ENCODE results near the gene MAP2K2.

MAP2K2 gene

DNA sequence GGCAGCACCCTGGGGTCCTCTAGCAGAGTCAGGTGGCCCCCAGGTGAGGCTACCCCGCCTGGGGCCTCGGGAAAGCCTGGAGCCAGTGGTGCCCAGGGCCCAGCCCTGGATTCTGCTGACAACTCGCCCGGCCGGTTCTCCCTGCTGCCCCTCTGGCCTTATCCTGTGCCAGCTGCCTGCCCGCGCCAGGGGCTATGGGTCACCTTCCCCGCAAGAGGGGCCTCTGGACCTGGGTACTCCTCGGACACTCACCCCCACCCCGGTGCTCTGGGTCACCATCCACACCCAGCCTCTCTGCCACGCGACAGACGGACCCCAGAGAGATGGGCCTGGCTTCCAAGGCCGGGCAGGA lies 81.2 kb downstream of the MAP2K2 start:
- DNase-seq = no peak

- DNase-seq = no peak
Measured at GRCh38 chr19:4042064-4042730, 81.7 kb downstream of the MAP2K2 start.

All from SW 1271 (cell line).